Umbilical cord (tissue), 2 donors: ENCODE results near the gene CACNG1. TPM values are rescaled to one million over a fixed set of nuclear protein-coding genes. Genes with fewer than 3 reads are reported as not detected.

ENCODE experiments used
- DNase-seq: peaks from one replicate; pipeline ENCODE4 v3.0.0-alpha.2; 2015; ENCODE audit warnings: low spot score
- total RNA-seq: library from RNA; depleted of rRNA; stranded (reverse); fragments of >200 nt; gene quantifications from one replicate; pipeline ENCODE4 v1.2.3, GENCODE V29; 2014; ENCODE audit warnings: low replicate concordance; ENCODE audit not compliant: insufficient read depth

Gene CACNG1
- total RNA-seq, 1 donor from 2014 or later, result not detected

GRCh38 chr17:67051155-67051538 is 6.8 kb downstream of the CACNG1 start:
- no peak for DNase-seq

- DNase-seq, result no peak
Measured at GRCh38 chr17:67051837-67052236, 7.5 kb downstream of the CACNG1 start.

DNA sequence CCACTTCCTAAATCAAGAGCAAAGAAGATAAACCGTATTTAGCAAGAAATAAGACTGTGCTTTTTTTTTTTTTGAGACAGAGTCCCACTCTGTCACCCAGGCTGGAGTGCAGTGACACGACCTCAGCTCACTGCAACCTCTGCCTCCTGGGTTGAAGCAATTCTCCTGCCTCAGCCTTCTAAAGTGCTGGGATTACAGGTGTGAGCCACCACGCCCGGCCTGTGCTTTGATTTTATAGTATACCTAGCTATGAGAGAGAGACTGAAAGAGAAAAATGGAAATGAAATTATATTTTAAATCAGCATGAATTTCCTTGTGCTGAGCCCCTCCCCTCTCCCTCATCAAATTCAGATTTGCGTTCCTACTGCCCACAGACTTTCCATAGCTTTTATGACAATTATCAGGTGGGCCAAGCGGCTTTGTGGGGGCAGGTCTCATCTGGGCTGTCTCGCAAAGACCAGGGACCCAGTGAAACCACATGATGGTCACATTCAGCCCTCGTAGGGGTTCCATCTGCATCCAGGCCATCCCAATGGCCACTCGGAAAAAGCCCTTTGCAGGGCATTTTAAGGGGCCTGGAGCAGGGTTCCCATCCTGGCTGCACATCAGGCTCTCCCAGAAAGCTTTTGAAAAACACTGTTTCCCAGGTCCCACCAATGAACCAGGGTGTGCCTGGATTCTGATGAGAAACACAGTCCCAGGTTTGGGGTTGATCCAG is 8.5 kb downstream of the CACNG1 start:
- no peak for DNase-seq

- no peak for DNase-seq
Measured at GRCh38 chr17:67053438-67054000, 9.2 kb downstream of the CACNG1 start.

DNA sequence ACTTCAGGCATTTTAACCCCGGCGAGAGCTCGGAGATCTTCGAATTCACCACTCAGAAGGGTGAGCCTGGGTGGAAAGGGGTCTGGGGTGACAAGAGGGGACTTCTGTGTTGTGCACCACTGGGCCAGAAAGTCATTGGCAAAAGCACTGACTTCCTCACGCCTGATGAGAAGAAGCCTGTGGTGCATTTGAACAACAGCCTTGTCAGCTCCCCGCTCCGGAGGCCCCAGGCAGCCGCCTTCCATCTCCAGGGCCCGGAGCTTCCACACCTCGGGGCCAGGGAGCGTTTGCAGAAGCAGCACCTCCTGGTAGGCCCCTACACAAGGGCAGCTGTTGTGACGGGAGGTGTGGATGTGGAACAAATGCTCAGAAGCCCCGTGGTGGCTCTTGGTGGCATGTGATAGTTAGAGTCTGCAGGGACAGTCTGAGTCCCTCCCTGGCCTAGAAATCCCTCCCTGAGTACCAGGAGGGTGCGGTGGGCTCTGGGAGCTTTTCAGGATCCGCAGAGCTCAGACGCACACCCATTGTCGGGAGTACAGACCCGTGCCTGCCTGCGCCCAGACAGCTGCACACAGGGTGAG is 9.7 kb downstream of the CACNG1 start:
- DNase-seq, result no peak

DNA sequence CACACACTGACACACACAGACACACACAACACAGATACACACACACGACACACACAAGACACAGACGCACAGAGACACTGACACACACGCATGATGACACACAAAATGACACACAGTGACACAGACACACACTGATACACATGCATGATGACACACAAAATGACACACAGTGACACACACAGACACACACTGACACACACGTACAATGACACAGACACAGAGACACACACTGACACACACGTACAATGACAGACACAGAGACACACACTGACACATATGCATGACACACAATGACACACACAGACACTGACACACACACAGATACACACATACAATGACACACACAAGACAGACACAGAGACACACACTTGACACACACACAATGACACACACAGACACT is 10.3 kb downstream of the CACNG1 start:
- no peak for DNase-seq

GRCh38 chr17:67055041-67055443 is 10.7 kb downstream of the CACNG1 start:
- DNase-seq, result no peak

DNA sequence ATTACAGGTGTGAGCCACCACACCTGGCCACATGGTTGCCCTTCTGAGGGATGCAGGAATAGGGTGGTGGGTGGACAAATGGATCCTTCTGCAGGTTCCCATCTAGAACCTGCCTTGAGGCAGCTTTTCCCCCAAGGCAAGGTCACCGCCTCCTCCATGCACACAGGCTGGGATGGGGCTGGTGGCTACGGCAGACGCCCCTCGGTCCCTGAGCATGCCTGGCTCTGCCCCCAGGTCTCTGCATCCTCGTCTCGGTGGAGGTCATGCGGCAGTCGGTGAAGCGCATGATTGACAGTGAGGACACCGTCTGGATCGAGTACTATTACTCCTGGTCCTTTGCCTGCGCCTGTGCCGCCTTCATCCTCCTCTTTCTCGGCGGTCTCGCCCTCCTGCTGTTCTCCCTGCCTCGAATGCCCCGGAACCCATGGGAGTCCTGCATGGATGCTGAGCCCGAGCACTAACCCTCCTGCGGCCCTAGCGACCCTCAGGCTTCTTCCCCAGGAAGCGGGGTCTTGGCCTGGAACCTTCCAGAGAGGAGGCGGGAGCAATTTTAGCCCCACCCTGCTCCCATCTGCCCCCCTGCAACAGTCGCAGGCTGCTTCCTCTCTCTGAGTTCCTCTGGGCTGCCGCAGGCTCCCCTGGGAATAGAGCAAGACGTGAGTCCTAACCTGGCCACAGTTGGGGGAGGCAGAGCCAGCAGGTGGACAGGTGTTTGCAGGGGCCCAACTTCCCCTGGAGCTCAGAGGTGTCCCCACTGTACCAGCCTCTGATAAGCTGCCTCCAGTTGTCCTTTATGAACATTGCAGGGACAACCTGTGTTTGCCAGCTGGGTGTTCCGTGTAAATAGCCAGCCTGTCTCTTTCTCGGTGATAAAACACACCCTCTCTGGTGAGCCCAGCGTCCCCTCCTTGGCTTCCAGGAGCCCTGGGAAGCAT is 11.7 kb downstream of the CACNG1 start:
- DNase-seq, result no peak

DNA sequence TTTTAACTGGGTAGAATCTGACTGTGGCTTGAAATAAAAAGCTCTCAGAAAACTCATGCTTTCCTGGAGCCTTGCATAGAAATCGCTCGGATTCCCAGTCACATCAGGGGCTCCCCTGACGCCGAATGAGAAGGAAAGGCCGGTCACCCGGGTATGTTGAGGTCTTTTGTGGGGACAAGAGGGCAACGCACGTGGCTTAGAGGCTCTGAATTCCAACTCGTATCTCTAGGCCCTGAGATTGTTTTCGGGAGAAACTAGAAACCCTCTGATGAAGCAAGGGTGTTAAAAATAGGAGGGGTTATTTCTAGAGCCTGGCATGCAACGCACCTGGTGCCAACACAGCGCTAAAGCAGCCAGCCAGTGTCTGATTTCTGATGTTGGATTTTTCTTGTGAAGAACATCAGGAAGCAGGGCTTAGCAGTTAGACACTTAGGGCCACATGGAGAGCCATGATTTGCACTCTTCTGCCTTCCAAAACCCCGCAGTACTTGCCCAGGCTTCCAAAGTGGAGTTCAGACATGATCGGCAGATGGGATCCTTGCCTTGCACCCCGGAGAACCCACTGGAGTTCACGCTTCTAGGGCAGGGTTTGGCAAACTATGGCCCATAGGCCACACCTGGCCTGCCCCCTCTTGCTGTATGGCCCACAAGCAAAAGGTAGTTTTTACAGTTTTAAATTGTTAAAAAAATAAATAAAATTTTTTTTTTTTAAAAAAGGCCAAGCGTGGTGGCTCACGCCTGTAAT is 12.6 kb downstream of the CACNG1 start:
- no peak for DNase-seq

DNA sequence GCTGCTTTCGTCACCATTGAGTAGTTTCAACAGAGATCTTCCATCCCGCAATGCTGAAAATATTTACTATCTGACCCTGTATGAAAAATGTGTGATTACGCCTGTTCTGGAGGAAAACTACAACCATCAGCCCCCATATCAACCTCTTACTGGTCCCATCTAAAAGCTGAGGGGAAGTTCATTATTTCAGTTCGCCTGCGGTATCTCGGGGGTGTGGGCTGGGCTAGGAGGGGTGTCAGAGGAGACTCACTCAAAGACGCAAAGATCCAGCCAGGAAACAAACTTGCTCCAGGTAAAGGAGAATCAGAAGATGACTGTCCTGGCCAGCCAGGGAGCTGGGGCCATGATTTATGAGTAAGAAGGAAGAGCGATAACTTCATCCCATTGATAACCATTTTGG is 13.7 kb downstream of the CACNG1 start:
- no peak for DNase-seq

GRCh38 chr17:67059372-67059771 is 15.0 kb downstream of the CACNG1 start:
- no peak for DNase-seq

GRCh38 chr17:67063141-67063540 is 18.8 kb downstream of the CACNG1 start:
- no peak for DNase-seq

GRCh38 chr17:67066717-67067116 is 22.4 kb downstream of the CACNG1 start:
- DNase-seq, result no peak

DNA sequence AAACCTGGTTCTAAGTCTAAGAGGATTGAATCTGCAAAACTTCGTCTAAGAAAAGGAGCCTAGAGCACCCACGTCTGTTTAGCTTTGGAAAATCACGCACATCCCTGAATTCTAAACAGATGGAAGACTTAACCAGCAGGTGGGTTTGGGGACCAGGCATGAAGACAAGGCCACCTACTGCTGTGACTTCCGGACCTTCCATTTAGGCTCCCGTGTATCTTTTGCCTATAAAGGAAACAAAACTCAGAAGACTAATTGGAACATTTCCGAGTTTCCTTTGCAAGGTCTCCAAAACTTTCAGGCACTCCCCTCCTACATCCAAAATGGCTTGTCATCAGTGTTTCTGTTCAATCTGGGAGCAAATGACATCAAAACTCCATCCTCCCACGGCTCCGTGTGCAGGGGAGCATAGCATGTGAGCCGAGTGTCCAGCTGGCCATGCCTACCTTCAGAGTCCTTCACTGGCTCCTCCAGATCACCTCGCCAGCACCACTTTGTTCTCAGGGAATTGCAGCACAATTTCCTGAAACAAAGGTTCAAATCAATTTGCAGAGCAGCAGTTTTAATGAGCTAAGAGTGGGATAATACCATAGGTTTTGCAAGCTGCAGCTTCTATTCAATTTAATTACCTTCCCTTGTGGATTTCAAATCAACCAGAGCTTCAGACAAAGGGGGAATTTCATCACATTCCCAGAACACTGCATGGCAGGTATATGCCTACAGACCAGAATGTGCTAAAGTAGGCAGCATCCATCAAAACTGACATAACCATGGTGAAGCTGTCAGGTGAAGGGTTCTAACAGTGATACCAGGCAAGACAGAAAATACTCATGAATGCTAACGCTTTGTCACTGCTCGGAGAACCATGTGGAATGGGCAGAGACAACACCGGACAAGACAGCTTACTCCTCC is 23.5 kb downstream of the CACNG1 start:
- no peak for DNase-seq

DNA sequence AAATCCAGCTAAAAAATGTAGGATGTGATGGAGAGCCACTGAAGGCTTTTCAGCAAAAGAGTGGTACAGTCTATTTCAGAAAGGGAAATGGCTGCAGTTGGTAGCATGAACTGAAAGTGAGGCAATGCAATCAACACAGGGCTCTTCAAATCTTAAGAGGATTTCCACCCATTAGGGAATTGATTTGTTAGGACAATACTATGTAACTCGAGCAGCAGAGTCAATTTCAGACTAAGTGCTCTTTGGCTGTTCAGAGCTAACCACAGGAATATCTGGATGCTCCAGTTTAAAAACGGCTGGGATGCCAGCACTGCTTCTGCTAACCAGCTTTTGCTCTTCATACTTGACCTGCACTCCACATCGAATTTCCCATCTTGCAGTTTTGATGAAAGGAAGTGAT is 24.6 kb downstream of the CACNG1 start:
- DNase-seq, result no peak

DNA sequence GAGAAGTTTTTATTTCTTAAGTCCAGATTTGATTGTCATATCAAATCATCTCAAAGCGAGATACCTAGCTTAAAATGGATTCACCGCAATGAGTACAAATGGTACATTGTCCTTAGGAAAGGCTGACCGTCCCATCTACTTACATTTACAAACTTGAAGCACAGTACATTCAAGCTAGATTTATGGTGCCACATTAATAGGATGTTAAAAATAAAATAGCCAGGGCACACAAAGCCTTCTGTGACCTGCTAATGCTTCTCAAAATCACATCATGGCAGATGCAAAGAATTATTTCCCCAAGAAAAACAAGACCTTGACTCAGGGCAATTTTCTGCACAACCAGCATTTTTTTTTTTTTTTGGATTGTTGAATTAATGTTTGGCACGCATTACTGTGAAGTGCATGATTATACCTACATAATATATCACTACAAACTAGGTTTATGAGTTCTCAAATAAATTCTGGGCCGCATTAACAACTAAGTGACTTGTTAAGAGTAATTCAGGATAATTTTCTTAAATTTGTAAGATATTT is 25.3 kb downstream of the CACNG1 start:
- DNase-seq, result no peak

DNA sequence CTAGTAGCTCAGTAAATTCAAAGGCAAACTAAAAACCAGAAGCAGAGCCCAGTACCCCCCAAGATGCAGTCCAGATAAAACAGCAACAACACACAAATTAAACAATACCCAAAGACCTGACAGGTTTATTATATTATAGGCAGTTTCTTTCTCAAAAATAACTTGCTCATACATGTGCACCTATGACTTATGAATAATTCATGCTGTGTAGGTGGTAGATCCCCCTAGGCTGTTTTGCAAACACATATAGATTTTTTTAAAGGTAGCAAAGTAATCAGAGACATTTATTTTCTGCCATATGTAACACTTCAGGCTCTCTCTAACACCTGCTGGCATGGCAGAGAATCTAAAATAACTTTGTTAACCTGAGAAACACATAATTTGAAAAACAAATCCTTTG is 27.2 kb downstream of the CACNG1 start:
- no peak for DNase-seq

DNA sequence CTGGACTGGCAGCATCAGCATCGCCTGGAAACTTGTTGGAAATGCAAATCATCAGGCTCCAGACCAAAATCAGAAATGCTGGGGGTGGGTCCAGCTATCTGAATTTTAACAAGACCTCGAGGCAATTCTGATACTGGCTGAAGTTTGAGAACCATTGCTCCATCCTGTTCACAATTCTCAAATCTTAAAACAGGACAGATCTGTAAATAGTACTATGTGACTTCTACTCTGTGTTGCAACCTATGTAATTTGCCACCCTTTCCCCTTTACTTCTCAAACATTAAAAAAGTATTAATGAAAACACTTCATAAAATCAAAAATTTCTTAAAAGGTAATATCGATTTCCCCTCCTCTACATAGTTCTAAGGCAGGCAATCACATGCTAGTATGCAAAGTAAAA is 28.5 kb downstream of the CACNG1 start:
- DNase-seq, result no peak

DNA sequence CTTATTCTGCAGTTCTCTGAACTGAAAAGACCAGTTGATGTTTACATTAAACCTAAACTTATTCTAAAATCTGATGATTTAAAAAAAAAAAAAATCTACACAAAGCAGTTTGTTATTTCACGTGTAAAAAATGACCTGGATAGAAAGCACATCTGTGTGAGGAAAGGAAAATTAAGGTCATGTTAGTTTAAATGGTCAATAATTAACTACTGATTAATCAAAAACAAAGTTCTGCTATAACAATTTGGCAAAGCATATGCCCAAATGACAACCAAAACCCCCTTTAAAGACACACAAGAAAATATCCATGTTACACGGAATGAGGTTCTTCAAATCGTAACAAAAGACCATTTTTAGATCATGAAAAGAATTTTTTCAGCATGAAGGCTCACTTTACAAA is 30.4 kb downstream of the CACNG1 start:
- DNase-seq, result no peak

DNA sequence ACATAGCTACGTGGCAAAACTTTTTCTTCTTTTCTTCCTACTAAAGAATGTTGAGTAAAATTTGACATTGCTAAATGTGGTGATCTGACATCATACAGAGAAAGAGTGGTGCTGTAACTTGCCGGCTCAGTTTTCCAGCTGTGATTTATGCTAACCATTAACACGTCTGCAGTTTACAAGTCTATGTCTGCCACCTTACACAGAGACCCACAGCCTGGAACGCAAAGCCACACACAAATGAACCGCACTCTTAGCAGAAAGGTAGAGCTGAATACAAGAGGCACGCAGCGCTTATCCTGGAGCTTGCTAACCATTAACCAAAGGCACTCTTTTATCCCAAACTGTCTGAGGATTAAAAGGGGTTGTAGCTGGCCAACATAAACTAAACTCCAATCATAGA is 31.9 kb downstream of the CACNG1 start:
- no peak for DNase-seq
